Vagina (tissue), 2 donors: Measurements from ENCODE around the gene ACVR1. TPM values are rescaled to one million over a fixed set of nuclear protein-coding genes. Genes with fewer than 3 reads are reported as not detected.

ENCODE experiments used
- DNase-seq, 2 donors: peaks; one replicate each; pipeline ENCODE4 v3.0.0-alpha.2; 2017; ENCODE audit errors: extremely low spot score in 2 of 2
- H3K27ac ChIP-seq: fragments of 200-600 bp; sonication (generic); one replicate; pipeline ENCODE4 v1.5.1; 2019
- H3K27me3 ChIP-seq: fragments of 200-600 bp; sonication (generic); one replicate; pipeline ENCODE4 v1.5.1; 2019
- H3K36me3 ChIP-seq, 2 donors: fragments of 200-600 bp; sonication (generic); one replicate each; pipeline ENCODE4 v1.5.1; 2017 to 2019
- H3K4me1 ChIP-seq: fragments of 200-600 bp; sonication (generic); one replicate; pipeline ENCODE4 v1.5.1; 2019
- H3K4me3 ChIP-seq, 2 donors: fragments of 200-600 bp; sonication (generic); 1 replicate in 1 of 2; 2 replicates in 1 of 2; pipeline ENCODE4 v1.5.1; 2016 to 2019
- H3K9me3 ChIP-seq: fragments of 200-600 bp; sonication (generic); one replicate; pipeline ENCODE4 v1.5.1; 2019
- POLR2A ChIP-seq, 2 donors: fragments of 450-650 bp; IDR thresholded peaks; one replicate each; pipeline ENCODE4 v1.6.1; 2017; ENCODE audit warnings: antibody characterized with exemption in 2 of 2, mild to moderate bottlenecking in 2 of 2, moderate library complexity in 2 of 2
- POLR2AphosphoS5 ChIP-seq, 2 donors: sonication (generic); formaldehyde crosslinking; IDR thresholded peaks; one replicate each; pipeline ENCODE4 v1.9.0; 2017; ENCODE audit warnings: antibody characterized with exemption in 2 of 2, mild to moderate bottlenecking in 2 of 2, low read depth in 1 of 2; ENCODE audit not compliant: insufficient read depth in 1 of 2
- intact Hi-C: fragments of 100-400 bp; cut with DNase I; formaldehyde crosslinking; loops from one replicate; pipeline ENCODE4 v1.15.1; 2023
- total RNA-seq: library from RNA; depleted of rRNA; stranded (reverse); fragments of >200 nt; gene quantifications from one replicate; pipeline ENCODE4 v1.2.3, GENCODE V29; 2016
- TF ChIP-seq, protein P1 (sequence below), 3 experiments: fragments of 450-650 bp in 2 of 3; fragments of 200-600 bp in 1 of 3; sonication (generic) in 1 of 3; IDR thresholded peaks; one replicate each; pipeline ENCODE4 v1.5.1; 2017 to 2019; ENCODE audit warnings: antibody characterized with exemption in 3 of 3, mild to moderate bottlenecking in 2 of 3, moderate library complexity in 2 of 3

The ACVR1 gene
- total RNA-seq, 1 donor from 2014 or later = 25.8 TPM

DNA sequence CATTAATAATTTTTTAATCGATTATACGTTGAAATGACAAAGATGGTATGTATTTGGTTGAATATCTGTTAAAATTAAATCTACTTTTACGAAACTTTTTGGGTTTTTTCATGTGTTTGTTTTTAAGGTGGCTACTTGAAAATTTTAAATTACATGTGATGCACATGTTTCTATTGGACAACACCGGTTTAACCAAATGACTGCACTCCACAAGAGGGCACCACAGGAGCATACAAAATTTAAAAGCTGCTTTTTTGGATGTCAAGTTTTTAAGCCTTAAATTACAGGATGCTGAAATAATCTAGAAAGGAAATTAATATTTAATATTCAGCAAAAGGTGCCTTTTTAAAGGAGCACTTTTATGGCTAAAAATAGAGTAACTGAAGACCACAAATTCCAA lies 98.7 kb downstream of the ACVR1 start:
- peaks cover 11% of the 10 kb centered on the region for H3K4me1 ChIP-seq
- intact Hi-C loops = loop anchor here (5.0 kb wide), 1 partner anchor 235 kb away; no protein-coding TSS in a partner anchor
- H3K9me3 ChIP-seq = no peaks in the 10 kb centered on the region
- TF ChIP-seq POLR2A (IDR thresholded peaks at IDR 0.05) = no peak
- TF ChIP-seq, protein P1, sequence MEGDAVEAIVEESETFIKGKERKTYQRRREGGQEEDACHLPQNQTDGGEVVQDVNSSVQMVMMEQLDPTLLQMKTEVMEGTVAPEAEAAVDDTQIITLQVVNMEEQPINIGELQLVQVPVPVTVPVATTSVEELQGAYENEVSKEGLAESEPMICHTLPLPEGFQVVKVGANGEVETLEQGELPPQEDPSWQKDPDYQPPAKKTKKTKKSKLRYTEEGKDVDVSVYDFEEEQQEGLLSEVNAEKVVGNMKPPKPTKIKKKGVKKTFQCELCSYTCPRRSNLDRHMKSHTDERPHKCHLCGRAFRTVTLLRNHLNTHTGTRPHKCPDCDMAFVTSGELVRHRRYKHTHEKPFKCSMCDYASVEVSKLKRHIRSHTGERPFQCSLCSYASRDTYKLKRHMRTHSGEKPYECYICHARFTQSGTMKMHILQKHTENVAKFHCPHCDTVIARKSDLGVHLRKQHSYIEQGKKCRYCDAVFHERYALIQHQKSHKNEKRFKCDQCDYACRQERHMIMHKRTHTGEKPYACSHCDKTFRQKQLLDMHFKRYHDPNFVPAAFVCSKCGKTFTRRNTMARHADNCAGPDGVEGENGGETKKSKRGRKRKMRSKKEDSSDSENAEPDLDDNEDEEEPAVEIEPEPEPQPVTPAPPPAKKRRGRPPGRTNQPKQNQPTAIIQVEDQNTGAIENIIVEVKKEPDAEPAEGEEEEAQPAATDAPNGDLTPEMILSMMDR (IDR thresholded peaks at IDR 0.05) = peak in 2 of 3 experiments; percentile 50 to 69
- H3K27ac ChIP-seq = no peak overlapping the region
- peaks cover 0 to 23% of the 10 kb centered on the region in 2 donors for H3K36me3 ChIP-seq
- no peaks in the 10 kb centered on the region for H3K27me3 ChIP-seq
- DNase-seq = no peak
- no peak overlapping the region for H3K4me3 ChIP-seq

DNA sequence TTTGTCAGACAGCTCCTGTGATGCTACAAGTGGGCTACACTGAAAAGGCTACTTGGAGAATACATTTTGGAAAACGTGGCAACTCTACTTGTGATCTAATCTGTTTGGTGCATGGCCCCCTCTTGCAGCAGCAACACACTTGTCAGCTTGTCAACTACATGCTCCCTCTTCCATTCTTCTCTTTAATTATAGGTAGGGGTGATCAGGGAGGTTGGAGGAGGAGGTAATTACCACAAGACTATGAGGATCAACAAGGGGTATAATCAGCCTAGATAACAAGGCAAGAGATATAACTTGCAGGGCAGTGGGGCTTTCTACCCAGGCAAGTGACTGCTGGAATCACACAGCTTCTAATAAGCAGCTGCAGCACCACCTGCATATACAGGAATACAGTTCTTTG lies 104.9 kb downstream of the ACVR1 start:
- no peak for DNase-seq
- intact Hi-C loops = no loop called here
- TF ChIP-seq POLR2AphosphoS5 (IDR thresholded peaks at IDR 0.05; ENCODE audit: insufficient read depth in 1 of 2, low read depth in 1 of 2) (no peak), POLR2A (IDR thresholded peaks at IDR 0.05) (no peak)
- TF ChIP-seq, protein P1 (IDR thresholded peaks at IDR 0.05) = no peak
- Histone ChIP-seq H3K27ac (no peak overlapping the region), H3K36me3 (peaks cover 0 to 56% of the 10 kb centered on the region in 2 donors), H3K4me1 (no peaks in the 10 kb centered on the region), H3K27me3 (no peaks in the 10 kb centered on the region), H3K9me3 (no peaks in the 10 kb centered on the region), H3K4me3 (no peak overlapping the region)

DNA sequence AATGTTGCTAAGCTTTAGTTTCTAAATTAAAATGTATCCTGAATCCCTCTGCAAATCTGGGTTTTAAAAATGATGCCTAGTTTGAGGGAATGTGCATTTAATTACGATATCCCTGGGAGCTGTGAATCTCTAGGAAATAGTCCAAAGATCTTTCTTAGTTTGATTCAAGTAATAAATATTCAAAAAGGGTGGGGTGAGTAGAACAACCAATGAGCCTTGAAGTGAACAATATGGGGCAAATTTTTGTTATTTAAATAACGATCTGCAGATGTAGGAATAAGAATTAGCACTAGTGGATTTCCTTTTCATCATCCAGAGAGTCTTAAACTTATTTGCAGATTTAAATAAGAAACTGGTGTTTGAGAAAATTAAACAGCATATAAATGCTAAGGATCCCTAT lies 106.3 kb downstream of the ACVR1 start:
- TF ChIP-seq POLR2A (IDR thresholded peaks at IDR 0.05) (no peak), POLR2AphosphoS5 (IDR thresholded peaks at IDR 0.05; ENCODE audit: insufficient read depth in 1 of 2, low read depth in 1 of 2) (no peak)
- TF ChIP-seq, protein P1 (IDR thresholded peaks at IDR 0.05) = no peak
- Histone ChIP-seq H3K4me1 (no peaks in the 10 kb centered on the region), H3K27ac (no peak overlapping the region), H3K9me3 (no peaks in the 10 kb centered on the region), H3K4me3 (no peak overlapping the region), H3K36me3 (peaks cover 0 to 58% of the 10 kb centered on the region in 2 donors), H3K27me3 (no peaks in the 10 kb centered on the region)
- intact Hi-C loops = no loop called here
- DNase-seq = no peak

DNA sequence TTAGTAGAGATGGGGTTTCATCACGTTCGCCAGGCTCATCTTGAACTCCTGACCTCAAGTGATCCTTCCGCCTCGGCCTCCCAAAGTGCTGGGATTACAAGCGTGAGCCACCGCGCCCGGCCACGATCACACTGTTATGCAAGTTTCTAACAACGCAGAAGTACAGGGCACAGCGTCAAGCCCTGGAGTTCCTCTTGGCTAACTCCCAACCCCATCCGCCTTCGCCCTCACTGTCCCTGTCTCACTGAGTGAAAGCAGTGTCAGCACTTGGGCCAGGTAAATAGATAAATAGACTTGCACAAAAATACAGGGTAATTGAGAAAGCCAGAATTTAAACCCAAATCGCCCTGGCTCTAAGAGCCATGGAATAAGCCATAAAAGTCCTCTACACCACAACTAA lies 111.7 kb downstream of the ACVR1 start:
- Histone ChIP-seq H3K4me1 (no peaks in the 10 kb centered on the region), H3K4me3 (no peak overlapping the region), H3K9me3 (no peaks in the 10 kb centered on the region), H3K27me3 (no peaks in the 10 kb centered on the region), H3K27ac (no peak overlapping the region), H3K36me3 (peaks cover 0 to 62% of the 10 kb centered on the region in 2 donors)
- DNase-seq = no peak
- intact Hi-C loops = no loop called here
- TF ChIP-seq POLR2A (IDR thresholded peaks at IDR 0.05) = no peak

DNA sequence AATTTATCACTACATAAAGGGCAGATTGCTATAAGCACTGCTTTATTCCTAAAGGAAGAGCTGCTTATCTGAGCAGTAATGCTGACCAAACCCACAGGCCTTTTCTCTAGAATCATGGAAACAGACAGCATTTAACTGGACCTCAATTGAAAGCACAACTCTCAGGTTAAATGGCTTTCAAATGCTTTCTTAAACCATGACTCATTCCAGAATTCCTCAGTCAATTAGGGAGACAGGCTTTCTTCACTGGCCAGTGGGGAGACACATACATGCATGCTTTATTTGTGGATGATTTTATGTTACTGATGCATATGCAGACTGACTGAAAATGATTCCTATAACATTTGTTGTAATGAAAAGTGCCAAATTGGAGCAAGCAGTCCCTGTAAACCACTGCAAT lies 114.6 kb downstream of the ACVR1 start:
- Histone ChIP-seq H3K9me3 (no peaks in the 10 kb centered on the region), H3K4me1 (no peaks in the 10 kb centered on the region), H3K36me3 (peaks cover 0 to 59% of the 10 kb centered on the region in 2 donors), H3K27ac (no peak overlapping the region), H3K4me3 (no peak overlapping the region), H3K27me3 (no peaks in the 10 kb centered on the region)
- intact Hi-C loops = no loop called here
- no peak for DNase-seq
- TF ChIP-seq POLR2AphosphoS5 (IDR thresholded peaks at IDR 0.05; ENCODE audit: insufficient read depth in 1 of 2, low read depth in 1 of 2) = no peak
- no peak for TF ChIP-seq POLR2A (IDR thresholded peaks at IDR 0.05)
- TF ChIP-seq, protein P1 (IDR thresholded peaks at IDR 0.05) = no peak

DNA sequence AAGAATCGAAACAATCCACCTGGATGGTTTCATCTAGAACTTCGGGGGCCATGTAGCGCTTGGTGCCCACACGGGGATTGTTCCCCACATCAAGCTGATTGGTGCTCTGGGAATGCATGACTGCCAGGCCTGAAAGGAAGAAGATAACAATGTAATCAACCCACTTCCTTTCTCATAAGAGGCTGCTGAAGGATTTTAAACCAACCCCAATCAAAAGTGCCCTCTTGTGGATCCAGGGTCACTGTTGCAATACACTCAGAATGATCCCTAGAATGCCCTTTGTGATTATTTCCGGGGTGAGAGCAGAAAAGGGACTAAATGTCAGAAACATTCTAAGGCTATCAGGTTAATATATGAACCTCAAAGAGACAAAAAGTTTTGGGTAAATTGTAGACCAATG lies 115.2 kb downstream of the ACVR1 start:
- Histone ChIP-seq H3K27me3 (no peaks in the 10 kb centered on the region), H3K4me1 (no peaks in the 10 kb centered on the region), H3K9me3 (peaks cover 4% of the 10 kb centered on the region), H3K4me3 (no peak overlapping the region), H3K36me3 (peaks cover 0 to 58% of the 10 kb centered on the region in 2 donors), H3K27ac (no peak overlapping the region)
- intact Hi-C loops = no loop called here
- DNase-seq = no peak
- TF ChIP-seq POLR2A (IDR thresholded peaks at IDR 0.05) (no peak), POLR2AphosphoS5 (IDR thresholded peaks at IDR 0.05; ENCODE audit: insufficient read depth in 1 of 2, low read depth in 1 of 2) (no peak)
